Measurements from ENCODE around the gene FZD2. TPM values are rescaled to one million over a fixed set of nuclear protein-coding genes. Genes with fewer than 3 reads are reported as not detected.

FZD2 gene
- total RNA-seq = 0.21 and 1.7 TPM in 2 replicates

DNA sequence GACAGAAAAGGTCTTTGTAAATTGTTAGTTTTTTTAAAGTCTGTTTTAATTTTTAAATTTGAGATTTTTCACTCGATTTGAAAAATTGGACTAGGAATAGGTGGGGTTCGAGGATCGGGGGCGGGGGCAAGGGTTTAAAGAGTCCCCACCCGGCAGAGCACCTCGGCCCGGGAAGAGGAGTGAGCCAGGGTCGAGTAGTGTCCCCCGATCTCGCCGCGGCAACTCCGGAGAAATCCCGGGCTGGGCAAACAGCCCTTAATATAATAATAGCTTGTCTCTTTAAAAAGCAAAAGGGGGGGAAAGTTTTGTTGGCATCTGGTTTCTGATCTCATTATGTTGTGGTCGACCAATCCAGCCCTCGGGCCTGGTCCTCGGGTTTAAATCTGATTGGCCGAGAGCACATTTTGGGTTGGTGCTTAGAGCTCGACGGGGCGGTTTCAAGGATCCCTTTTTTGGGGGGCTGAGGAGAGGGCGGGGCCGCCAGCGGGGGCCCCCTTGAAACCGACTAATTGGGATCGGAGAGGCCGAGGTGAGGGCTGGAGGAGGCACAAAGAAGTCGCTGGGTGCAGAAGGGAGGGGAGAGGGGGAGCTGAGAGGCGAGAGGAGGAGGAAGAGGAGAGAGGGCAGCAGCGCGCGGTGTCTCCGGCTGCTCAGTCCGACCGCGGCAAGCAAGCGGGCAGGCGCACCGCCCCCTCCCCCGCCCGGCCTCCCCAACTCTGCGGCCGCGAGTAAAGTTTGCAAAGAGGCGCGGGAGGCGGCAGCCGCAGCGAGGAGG lies at the start of gene FZD2:
TSS of gene FZD2 (plus strand) at position 653 of the 775 bp plus-strand sequence. CDS start 205 bp downstream, outside the sequence.

Other genes starting within 250 kb of the FZD2 start
- 0.21 and 0.96 TPM in 2 replicates for gene RUNDC3A, start 248.9 kb upstream of the FZD2 start, total RNA-seq
- gene SLC25A39, start 232.7 kb upstream of the FZD2 start, total RNA-seq = 111 and 155 TPM in 2 replicates
- 481 and 614 TPM in 2 replicates for gene GRN, start 212.2 kb upstream of the FZD2 start, total RNA-seq
- gene FAM171A2, start 193.6 kb upstream of the FZD2 start, total RNA-seq = 1.5 and 3.6 TPM in 2 replicates
- not detected in 2 replicates for gene ITGA2B, start 167.8 kb upstream of the FZD2 start, total RNA-seq
- 7.5 and 10.4 TPM in 2 replicates for gene GPATCH8, start 54.1 kb upstream of the FZD2 start, total RNA-seq
- 0.48 TPM in 1 of 2 replicates, not detected in the other for gene MEIOC, start 99.0 kb downstream of the FZD2 start, total RNA-seq
- 31.1 and 38.8 TPM in 2 replicates for gene CCDC43, start 132.3 kb downstream of the FZD2 start, total RNA-seq
- 0.64 and 0.72 TPM in 2 replicates for gene DBF4B, start 151.2 kb downstream of the FZD2 start, total RNA-seq
- gene ADAM11, start 201.5 kb downstream of the FZD2 start, total RNA-seq = 0.21 TPM in 1 of 2 replicates, not detected in the other

Measured in tracheal epithelial cell (primary cell).